HuH-7 (cell line): ENCODE data around the gene RBPJ.
A peak's percentile ranks its signal among the peaks of the same experiment; 100 is the strongest.

Source experiments
- DNase-seq: peaks from one replicate; pipeline ENCODE4 v3.0.0; 2011; ENCODE audit warnings: low spot score

Gene RBPJ

GRCh38 chr4:26420438-26420837 is 99.6 kb downstream of the RBPJ start:
- DNase-seq, result no peak

GRCh38 chr4:26420913-26421312 is 100.1 kb downstream of the RBPJ start:
- DNase-seq, result no peak

GRCh38 chr4:26424153-26424552 is 103.3 kb downstream of the RBPJ start:
- no peak for DNase-seq

- DNase-seq, result no peak
These were observed 104.0 kb downstream of the RBPJ start for GRCh38 chr4:26424838-26425237.

GRCh38 chr4:26425953-26426352 is 105.1 kb downstream of the RBPJ start:
- no peak for DNase-seq

- no peak for DNase-seq
These were observed 106.1 kb downstream of the RBPJ start for GRCh38 chr4:26426892-26427291.

GRCh38 chr4:26429910-26430309 is 109.1 kb downstream of the RBPJ start:
- DNase-seq, result no peak

GRCh38 chr4:26431461-26432180 is 110.8 kb downstream of the RBPJ start:
- no peak for DNase-seq

GRCh38 chr4:26432419-26432818 is 111.6 kb downstream of the RBPJ start:
- no peak for DNase-seq

GRCh38 chr4:26433556-26433955 is 112.7 kb downstream of the RBPJ start:
- no peak for DNase-seq

- no peak for DNase-seq
These were observed 113.3 kb downstream of the RBPJ start for GRCh38 chr4:26434030-26434639.

GRCh38 chr4:26441102-26441501 is 120.3 kb downstream of the RBPJ start:
- no peak for DNase-seq

- DNase-seq, result no peak
These were observed 121.0 kb downstream of the RBPJ start for GRCh38 chr4:26441771-26442170.

- no peak for DNase-seq
These were observed 126.6 kb downstream of the RBPJ start for GRCh38 chr4:26447378-26447777.

GRCh38 chr4:26450418-26450817 is 129.6 kb downstream of the RBPJ start:
- DNase-seq, result no peak

GRCh38 chr4:26451597-26451996 is 130.8 kb downstream of the RBPJ start:
- no peak for DNase-seq

- no peak for DNase-seq
These were observed 132.0 kb downstream of the RBPJ start for GRCh38 chr4:26452565-26453531.

- DNase-seq, result no peak
These were observed 134.1 kb downstream of the RBPJ start for GRCh38 chr4:26454961-26455360.

GRCh38 chr4:26455571-26455970 is 134.8 kb downstream of the RBPJ start:
- DNase-seq, result no peak

GRCh38 chr4:26457412-26457811 is 136.6 kb downstream of the RBPJ start:
- DNase-seq, result no peak

GRCh38 chr4:26458157-26458561 is 137.3 kb downstream of the RBPJ start:
- no peak for DNase-seq

GRCh38 chr4:26459054-26459755 is 138.4 kb downstream of the RBPJ start:
- DNase-seq, result peak; percentile 76
